ACHN (cell line): Measurements from ENCODE around the gene OSBPL10.
"Not testable (repeated sequence)": the region's sequence is repeated elsewhere in the genome, so short reads cannot be mapped to it uniquely, and the experiment has no call there.

Experiments used
- DNase-seq: peaks from one replicate; pipeline ENCODE4 v3.0.0-alpha.2; 2015
- in situ Hi-C: cut with HindIII; loops from 2 replicates; pipeline ENCODE4 v1.10.0; 2017; ENCODE audit warnings: low sequenced_read_pairs, low pct_ligation_motif_present, low pct_unique_long_range_greater_than_20kb

The OSBPL10 gene

GRCh38 chr3:31714495-31715280, 266.4 kb downstream of the OSBPL10 start:
- in situ Hi-C loops: no loop called here
- DNase-seq: no peak

GRCh38 chr3:31713816-31714215, 267.2 kb downstream of the OSBPL10 start:
- in situ Hi-C loops: no loop called here
- DNase-seq: no peak

GRCh38 chr3:31710123-31710803, 270.8 kb downstream of the OSBPL10 start:
- DNase-seq: no peak
- in situ Hi-C loops: no loop called here

DNA sequence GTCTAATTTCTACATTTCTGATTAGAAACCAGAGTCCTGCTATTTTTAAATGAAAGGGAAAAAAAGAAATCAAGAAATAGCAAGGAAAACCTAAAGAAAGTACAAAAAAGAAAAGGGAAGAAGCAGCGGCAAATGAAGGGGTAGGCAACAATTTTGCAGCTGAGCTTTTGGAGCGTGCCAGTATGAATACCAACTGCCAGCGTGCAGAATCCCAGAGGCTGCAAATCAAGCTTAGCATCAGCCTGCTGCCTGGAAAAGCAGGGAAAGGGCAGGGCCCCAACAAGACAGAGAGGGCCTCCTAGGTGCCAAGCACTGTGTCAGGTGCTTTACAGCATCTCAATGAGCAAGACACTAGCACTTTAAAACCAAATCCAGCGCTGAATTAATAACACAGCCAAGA, 271.5 kb downstream of the OSBPL10 start:
- no peak for DNase-seq
- in situ Hi-C loops: no loop called here

- in situ Hi-C loops: no loop called here
- no peak for DNase-seq
Observed at GRCh38 chr3:31709005-31709404, 272.1 kb downstream of the OSBPL10 start.

GRCh38 chr3:31707286-31707685, 273.8 kb downstream of the OSBPL10 start:
- in situ Hi-C loops: no loop called here
- DNase-seq: no peak

DNA sequence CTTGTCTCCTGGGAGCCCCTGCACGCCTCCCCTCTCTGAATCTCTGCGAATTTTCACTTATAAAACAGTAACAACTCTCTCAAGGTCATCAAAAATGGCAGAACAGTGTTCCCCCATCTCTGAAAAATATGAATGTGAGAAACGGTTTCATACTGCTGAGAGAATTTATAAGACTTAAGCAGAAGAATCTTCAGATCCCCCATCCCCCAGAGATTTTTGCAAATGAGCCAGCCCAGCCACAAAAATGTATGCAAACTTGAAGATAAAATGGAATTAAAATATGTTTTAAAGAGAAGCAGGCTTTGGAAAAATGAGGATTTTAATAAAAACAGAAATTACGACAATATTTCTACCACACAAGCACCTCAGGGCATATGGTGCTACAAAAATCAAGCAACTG, 275.3 kb downstream of the OSBPL10 start:
- in situ Hi-C loops: no loop called here

DNA sequence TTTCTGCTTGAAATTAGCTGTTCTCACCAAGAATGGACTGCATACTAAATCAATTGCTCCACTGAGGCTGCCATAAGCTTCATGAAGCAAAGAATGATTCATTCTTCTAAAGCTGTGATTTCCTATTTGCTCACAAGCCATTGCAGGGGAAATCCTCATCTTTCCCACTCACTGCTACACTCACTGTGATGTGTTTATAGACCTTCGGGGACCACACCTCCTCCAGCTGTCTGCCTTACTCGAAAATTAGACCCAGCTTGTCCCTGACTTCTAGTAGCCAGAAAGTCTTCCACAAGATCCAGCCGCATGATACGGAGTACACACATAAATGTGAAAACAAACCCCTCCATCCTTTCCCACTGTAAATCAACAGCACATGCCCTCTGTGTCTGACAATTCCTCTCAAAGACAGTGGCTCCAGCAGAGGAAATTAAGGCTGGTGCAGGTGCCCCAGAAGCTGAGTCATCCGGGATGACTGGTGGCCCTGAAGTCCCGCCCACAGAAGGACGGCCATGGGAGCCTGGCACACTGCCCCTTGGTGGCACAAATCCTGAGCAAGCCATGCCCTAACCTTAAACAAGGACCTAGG, 276.4 kb downstream of the OSBPL10 start:
- DNase-seq: peak; percentile 64
- in situ Hi-C loops: no loop called here

More for the DNA sequence above, 275.3 kb downstream of the OSBPL10 start:
- no peak for DNase-seq

DNA sequence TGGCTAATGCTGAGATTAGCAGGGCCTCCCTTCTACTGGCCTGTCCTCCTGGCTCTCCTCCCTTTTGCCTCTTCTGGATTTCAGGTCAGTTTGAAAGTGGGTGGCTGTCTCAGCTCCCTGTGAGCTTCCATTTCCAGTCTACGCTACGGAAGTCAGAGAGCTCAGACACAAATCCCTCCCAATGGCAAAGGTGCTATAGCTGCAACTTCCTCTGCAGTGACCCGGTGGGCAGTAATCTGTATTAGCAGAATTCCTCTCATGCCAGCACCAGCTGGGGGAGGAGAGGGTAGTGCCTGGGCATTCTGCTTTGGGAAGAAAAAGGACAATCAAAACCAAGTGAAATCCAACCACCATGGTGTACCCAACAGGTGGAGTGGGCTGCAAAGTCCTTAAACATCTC, 276.9 kb downstream of the OSBPL10 start:
- DNase-seq: no peak
- in situ Hi-C loops: no loop called here

DNA sequence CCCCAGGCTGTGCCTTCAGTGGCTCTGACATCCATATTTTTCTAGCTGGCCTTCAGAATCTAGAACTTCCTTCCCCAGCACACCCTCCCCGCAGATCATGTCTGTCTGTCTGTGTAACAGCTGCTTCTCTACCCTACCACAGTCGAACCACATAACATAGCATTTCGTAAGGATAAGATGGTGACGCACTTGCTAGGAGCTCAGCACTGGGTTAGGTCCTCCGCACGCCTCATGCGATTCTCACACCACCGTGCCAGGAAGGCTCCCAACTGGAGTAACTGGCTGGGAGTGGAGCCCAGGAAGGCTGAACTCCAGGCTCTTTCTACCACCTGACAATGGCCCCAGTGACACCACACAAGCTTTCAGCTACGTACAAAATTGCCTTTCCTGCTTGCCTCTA, 279.8 kb downstream of the OSBPL10 start:
- in situ Hi-C loops: no loop called here
- DNase-seq: no peak

DNA sequence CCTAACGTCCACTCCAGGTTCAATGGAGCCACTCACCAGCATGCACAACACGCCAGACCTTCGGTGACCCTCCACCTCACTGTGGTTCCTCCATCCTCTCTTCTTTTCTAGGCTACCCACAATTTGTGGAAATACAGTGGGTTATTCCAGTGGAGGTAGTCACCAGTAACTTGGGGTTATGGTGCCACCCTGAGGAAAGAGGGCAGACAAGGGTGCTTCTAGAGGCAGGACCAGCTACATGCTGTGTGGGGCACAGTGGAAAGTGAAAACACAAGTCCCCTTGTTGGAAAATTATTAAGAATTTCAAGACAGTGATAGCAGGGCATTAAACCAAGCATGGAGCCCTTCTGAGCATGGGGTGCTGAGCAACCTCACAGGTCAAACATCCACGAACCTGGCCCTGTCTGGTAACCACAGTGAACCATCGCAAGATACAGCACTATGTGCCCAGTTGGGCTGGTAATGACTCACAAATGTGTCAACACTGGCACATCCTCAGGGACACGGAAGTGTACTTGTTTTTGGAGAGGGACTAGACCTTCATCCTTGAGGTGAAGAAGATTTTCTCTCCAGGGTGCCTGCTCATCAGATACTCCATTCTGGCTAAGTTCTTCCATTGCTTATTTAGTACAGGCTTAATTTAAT, 281.6 kb downstream of the OSBPL10 start:
- DNase-seq: peak; percentile 54

DNA sequence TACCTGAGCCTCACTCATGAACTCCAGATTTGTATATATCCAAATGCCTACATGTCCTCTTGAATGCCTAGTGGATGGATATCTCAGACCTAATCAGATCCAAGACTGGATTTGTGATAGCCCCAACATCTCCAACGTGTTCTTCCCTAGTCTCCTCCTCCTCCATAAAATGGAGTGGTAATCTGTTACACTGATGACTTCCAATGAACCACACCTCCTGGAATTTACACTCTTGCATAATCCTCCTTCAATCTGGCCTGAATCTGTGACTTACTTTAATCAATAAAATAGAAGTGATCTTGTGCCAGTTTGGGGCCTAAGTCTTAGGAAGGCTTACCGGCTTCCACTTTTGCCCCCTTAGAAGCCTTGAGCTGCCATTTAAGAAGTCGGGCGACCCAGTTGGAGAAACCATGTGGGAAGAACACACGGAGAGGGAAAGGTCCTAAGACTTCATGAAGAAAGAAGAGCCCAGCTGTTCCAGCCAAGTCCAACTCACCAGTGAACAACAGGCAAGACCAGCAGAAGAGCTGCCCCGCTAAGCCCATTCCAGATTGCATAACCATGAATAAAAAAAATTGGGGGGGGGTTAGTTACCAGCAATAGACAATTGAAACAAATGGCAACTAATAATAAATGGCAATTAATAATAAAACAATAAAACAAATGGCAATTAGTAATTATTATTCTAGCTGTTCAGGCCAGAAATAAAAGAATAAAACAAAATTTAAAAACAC, 284.1 kb downstream of the OSBPL10 start:
- in situ Hi-C loops: no loop called here
- no peak for DNase-seq

More for the DNA sequence above, 281.6 kb downstream of the OSBPL10 start:
- in situ Hi-C loops: no loop called here

DNA sequence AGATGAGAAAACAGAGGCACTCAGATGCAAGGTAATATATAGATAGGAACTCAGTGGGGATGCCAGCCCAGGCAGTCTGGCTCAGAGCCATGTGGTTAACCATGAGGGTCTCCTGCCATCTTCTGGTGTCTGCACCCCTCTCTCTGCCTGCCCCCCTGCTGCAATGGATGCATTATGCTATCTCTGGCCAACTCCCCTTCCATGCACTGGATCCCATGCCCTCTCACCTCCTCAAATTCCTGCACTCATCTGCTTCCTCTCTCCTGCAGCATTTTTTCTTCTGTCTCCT, 285.1 kb downstream of the OSBPL10 start:
- in situ Hi-C loops: no loop called here
- no peak for DNase-seq

GRCh38 chr3:31695280-31696008, 285.6 kb downstream of the OSBPL10 start:
- in situ Hi-C loops: no loop called here
- no peak for DNase-seq

- in situ Hi-C loops: no loop called here
- no peak for DNase-seq
Observed at GRCh38 chr3:31693346-31693745, 287.7 kb downstream of the OSBPL10 start.

DNA sequence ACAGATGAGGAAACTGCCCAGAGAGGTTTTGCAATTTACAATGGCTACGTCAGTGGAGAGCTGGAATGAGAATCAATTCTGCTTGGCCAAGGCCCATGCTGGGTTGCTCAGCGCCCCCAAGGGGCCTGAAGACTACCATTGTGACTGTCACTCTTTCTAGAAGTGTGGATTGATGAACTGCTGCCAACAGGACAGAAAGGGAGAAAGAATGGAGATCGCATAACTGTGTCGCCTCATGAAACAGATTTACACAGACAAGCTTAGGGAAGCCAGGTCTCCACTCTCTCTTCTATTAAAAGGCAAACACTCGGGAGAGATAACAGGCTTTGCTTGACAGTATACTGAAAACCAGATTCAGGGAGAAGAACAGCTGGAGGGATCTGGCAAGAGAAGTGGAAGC, 288.3 kb downstream of the OSBPL10 start:
- no peak for DNase-seq
- in situ Hi-C loops: no loop called here

DNA sequence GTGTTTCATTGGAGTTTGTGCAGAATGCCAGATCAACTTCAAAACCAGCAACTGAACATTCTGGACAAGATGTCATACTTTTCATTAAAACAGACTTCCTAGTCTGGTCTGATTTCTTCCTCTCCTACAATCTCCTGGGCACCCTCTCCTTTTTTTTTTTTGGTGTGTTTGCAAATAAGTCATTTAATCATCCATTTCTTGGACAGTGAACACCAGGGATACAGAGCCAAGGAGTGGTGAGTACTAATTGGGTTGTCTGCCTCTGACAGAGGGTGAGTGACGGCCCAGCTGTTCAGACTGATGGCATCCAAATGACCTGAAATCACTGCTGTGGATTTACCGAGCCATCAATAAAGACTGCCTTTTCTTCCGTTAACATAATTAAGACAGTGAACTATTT, 290.3 kb downstream of the OSBPL10 start:
- no peak for DNase-seq
- in situ Hi-C loops: no loop called here

DNA sequence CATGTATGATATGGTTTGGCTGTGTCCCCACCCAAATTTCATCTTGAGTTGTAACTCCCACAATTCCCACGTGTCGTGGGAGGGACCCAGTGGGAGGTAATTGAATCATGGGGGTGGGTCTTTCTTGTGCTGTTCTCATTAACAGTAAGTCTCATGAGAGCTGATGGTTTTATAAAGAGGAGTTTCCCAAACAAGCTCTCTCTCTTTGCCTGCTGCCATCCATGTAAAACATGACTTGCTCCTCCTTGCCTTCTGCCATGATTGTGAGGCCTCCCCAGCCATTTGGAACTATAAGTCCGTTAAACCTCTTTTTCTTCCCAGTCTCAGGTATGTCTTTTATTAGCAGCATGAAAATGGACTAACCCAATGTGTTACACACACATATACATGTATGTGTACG, 291.5 kb downstream of the OSBPL10 start:
- in situ Hi-C loops: not testable (repeated sequence)

More for the DNA sequence above, 291.5 kb downstream of the OSBPL10 start:
- DNase-seq: not testable (repeated sequence)
